ENCODE measurements around the gene HSD11B2. TPM values are rescaled to one million over a fixed set of nuclear protein-coding genes. Genes with fewer than 3 reads are reported as not detected.

The HSD11B2 gene
- total RNA-seq, 2 experiments from 2014 or later: not detected

- no peak for TF ChIP-seq CTCF (conservative IDR thresholded peaks at IDR 0.05; ENCODE audit: low read length)
- no peak for TF ChIP-seq EZH2phosphoT487 (IDR thresholded peaks at IDR 0.05; ENCODE audit: borderline replicate concordance, low read depth, low read length)
- no peak overlapping the region for H3K27ac ChIP-seq (ENCODE audit: low read depth, low read length, poor library complexity, severe bottlenecking)
- H3K9me2 ChIP-seq (ENCODE audit: insufficient read depth, low read length): no peaks in the 10 kb centered on the region
- no peaks in the 10 kb centered on the region for H4K20me1 ChIP-seq (ENCODE audit: insufficient read depth, low read length)
- H3K79me2 ChIP-seq (ENCODE audit: insufficient read depth, low read depth, low read length): no peaks in the 10 kb centered on the region
- BruUV-seq (replicated peaks): no TSS peak
- ChIA-PET POLR2A (no interaction called here), CTCF (ENCODE audit: unreplicated experiment) (no interaction called here)
- DNase-seq (ENCODE audit: low spot score): no peak
- H3K4me2 ChIP-seq (ENCODE audit: low read length): peak overlapping the region; percentile 58; the same call in 1 of the 2 replicates
- no peak overlapping the region for H2AFZ ChIP-seq (ENCODE audit: low read length)
- no peaks in the 10 kb centered on the region for H3K9me3 ChIP-seq (ENCODE audit: low read length)
- no peak overlapping the region for H3K4me3 ChIP-seq (ENCODE audit: low read depth, low read length, poor library complexity, severe bottlenecking)
- H3K36me3 ChIP-seq (ENCODE audit: insufficient read depth, low read length): no peaks in the 10 kb centered on the region
- no peaks in the 10 kb centered on the region for H3K4me1 ChIP-seq (ENCODE audit: insufficient read depth, low read length, poor library complexity, severe bottlenecking)
- intact Hi-C loops (cut with micrococcal nuclease; ENCODE audit: unreplicated experiment): no loop called here
These were observed 970 bp upstream of the HSD11B2 start for GRCh38 chr16:67429799-67430503.

- peak overlapping the region; percentile 58; the same call in 1 of the 2 replicates for H3K4me2 ChIP-seq (ENCODE audit: low read length)
- no peaks in the 10 kb centered on the region for H3K36me3 ChIP-seq (ENCODE audit: insufficient read depth, low read length)
- POLR2A ChIA-PET: no interaction called here
- H3K4me3 ChIP-seq (ENCODE audit: low read depth, low read length, poor library complexity, severe bottlenecking): peak overlapping the region; percentile 46
- CTCF ChIA-PET (ENCODE audit: unreplicated experiment): no interaction called here
- intact Hi-C loops (cut with micrococcal nuclease; ENCODE audit: unreplicated experiment): no loop called here
- no peak overlapping the region for H2AFZ ChIP-seq (ENCODE audit: low read length)
- H3K4me1 ChIP-seq (ENCODE audit: insufficient read depth, low read length, poor library complexity, severe bottlenecking): no peaks in the 10 kb centered on the region
- no peak overlapping the region for H3K27ac ChIP-seq (ENCODE audit: low read depth, low read length, poor library complexity, severe bottlenecking)
- BruUV-seq (replicated peaks): no TSS peak
- H3K79me2 ChIP-seq (ENCODE audit: insufficient read depth, low read depth, low read length): no peaks in the 10 kb centered on the region
- peak; percentile 4 for DNase-seq (ENCODE audit: low spot score)
- H3K9me3 ChIP-seq (ENCODE audit: low read length): no peaks in the 10 kb centered on the region
- H3K9me2 ChIP-seq (ENCODE audit: insufficient read depth, low read length): no peaks in the 10 kb centered on the region
- no peaks in the 10 kb centered on the region for H4K20me1 ChIP-seq (ENCODE audit: insufficient read depth, low read length)
- TF ChIP-seq CTCF (conservative IDR thresholded peaks at IDR 0.05; ENCODE audit: low read length) (no peak), EZH2phosphoT487 (IDR thresholded peaks at IDR 0.05; ENCODE audit: borderline replicate concordance, low read depth, low read length) (no peak)
These were observed 381 bp upstream of the HSD11B2 start for GRCh38 chr16:67430504-67430976.

Data from OCI-LY7 (cell line).